Adipocyte (in vitro differentiated cells): ENCODE results near the gene KCNJ6.
"Not testable (repeated sequence)": the region's sequence is repeated elsewhere in the genome, so short reads cannot be mapped to it uniquely, and the experiment has no call there.

Source experiments
- DNase-seq: peaks from one replicate; pipeline ENCODE4 v3.0.0-alpha.2; 2015; ENCODE audit warnings: low read depth
- H3K27me3 ChIP-seq: replicated peaks from 2 replicates; pipeline ENCODE4 v1.7.0; 2013; ENCODE audit warnings: mild to moderate bottlenecking, low read length, moderate library complexity; ENCODE audit not compliant: control insufficient read depth, insufficient read depth
- H3K36me3 ChIP-seq: 2 replicates; pipeline ENCODE4 v1.7.0; 2013; ENCODE audit warnings: low read length, mild to moderate bottlenecking, moderate library complexity; ENCODE audit not compliant: control insufficient read depth, insufficient read depth, severe bottlenecking
- H3K4me1 ChIP-seq: 2 replicates; pipeline ENCODE4 v1.7.0; 2013; ENCODE audit warnings: mild to moderate bottlenecking, low read length, moderate library complexity; ENCODE audit not compliant: control insufficient read depth, insufficient read depth
- H3K4me3 ChIP-seq: 2 replicates; pipeline ENCODE4 v1.7.0; 2013; ENCODE audit warnings: mild to moderate bottlenecking, low read length, moderate library complexity
- H3K9ac ChIP-seq: 2 replicates; pipeline ENCODE4 v1.7.0; 2013; ENCODE audit warnings: mild to moderate bottlenecking, low read length, moderate library complexity
- H3K9me3 ChIP-seq: 2 replicates; pipeline ENCODE4 v1.7.0; 2013; ENCODE audit warnings: mild to moderate bottlenecking, low read length, moderate library complexity; ENCODE audit not compliant: control insufficient read depth

The KCNJ6 gene

DNA sequence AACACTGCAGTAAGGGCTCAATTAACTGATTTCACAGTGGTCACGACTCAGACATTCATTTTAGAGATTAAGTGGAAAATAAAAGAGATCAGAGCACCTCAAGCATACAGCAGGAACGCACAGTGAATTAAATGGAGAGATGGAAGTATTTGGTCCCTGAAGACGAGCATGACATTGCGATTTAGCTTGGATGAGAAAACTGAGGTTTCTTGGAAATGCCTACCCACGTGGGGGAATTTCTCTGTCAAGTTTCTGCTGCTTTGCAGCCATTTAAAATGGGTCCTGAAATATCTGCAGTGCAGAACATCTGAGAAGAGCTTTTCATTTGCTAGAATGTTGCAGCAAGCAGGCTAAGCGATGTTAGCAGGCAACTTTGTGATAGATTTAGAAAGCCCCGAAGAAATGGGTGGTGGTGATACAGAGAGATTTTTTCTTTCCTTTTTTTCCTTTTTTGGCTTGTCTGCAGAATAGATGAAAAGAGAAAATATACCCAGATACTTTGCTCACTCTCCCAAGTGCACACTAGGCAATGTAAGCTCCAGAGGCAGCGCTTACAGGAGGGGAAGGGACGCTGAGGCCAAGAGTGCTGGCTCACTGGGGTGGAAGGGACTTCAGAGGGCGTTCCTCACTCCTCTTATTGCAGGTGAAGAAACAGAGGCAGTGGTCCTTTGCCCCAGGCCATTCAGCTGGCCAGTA, 258.0 kb downstream of the KCNJ6 start:
- Histone ChIP-seq H3K27me3 (peaks cover 18% of the 10 kb centered on the region), H3K9ac (peak overlapping the region; percentile 55), H3K4me1 (peaks cover 19% of the 10 kb centered on the region), H3K36me3 (no peaks in the 10 kb centered on the region), H3K9me3 (peaks cover 4% of the 10 kb centered on the region), H3K4me3 (peak overlapping the region; percentile 48)
- no peak for DNase-seq

DNA sequence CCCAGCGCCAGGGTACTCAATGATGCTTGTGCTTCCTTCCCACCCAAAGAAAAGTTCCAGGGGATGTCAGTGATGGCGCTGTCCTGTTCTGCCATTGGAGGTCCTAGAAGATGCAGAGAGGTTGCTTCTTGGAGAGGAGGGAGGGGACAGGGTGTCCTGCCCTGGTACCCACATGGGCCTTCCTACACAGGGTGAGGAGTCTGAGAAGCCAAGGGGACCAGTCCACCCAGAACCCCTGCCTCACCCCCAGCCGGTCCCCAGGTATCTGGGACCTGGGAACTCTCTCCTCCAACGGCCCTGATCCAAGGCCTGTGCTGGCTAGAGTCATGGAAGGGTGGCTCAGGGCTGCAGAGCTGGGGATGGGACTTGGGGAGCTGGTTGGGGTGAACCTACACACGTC, 259.4 kb downstream of the KCNJ6 start:
- Histone ChIP-seq H3K9ac (no peak overlapping the region), H3K36me3 (no peaks in the 10 kb centered on the region)

DNA sequence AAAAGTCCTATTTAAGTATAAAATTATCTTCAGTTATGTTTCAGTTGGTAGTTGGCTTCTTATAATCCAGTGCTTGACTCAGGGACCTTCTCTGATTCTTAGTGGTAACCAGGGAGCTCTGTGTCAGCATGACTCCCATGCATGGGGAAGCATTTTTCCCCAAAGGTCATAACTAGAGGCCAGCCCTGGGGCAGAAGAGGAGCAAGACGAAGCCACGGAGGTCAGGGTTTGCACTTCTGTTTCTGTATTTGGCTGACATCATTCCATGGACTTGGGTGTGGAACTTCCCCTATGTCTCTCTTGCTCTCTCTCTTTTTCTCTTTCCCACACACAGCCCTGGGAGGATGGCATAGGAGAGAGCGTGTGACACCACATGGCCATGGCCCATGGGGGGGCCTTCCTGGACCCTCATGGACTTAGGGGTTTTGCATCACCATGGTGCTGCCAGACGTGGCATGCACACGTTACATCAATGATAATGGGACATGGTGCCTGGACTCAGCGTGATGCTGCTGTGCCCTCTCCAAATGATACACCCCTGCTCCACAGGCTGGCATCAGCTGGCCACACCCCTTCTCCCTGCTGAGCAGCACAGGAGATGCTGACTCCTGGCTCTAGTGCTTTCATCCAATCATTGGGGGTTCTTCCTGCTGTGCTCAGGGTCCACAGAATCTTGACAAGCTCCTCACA, 260.5 kb downstream of the KCNJ6 start:
- H3K9me3 ChIP-seq: peaks cover 8% of the 10 kb centered on the region
- no peak for DNase-seq
- H3K4me1 ChIP-seq: peaks cover 19% of the 10 kb centered on the region
- H3K4me3 ChIP-seq: no peak overlapping the region
- H3K9ac ChIP-seq: no peak overlapping the region
- H3K36me3 ChIP-seq: no peaks in the 10 kb centered on the region
- H3K27me3 ChIP-seq: peaks cover 42% of the 10 kb centered on the region

More for the DNA sequence above, 259.4 kb downstream of the KCNJ6 start:
- no peak for DNase-seq
- no peak overlapping the region for H3K4me3 ChIP-seq
- peaks cover 19% of the 10 kb centered on the region for H3K4me1 ChIP-seq
- H3K27me3 ChIP-seq: peaks cover 31% of the 10 kb centered on the region
- peaks cover 4% of the 10 kb centered on the region for H3K9me3 ChIP-seq

DNA sequence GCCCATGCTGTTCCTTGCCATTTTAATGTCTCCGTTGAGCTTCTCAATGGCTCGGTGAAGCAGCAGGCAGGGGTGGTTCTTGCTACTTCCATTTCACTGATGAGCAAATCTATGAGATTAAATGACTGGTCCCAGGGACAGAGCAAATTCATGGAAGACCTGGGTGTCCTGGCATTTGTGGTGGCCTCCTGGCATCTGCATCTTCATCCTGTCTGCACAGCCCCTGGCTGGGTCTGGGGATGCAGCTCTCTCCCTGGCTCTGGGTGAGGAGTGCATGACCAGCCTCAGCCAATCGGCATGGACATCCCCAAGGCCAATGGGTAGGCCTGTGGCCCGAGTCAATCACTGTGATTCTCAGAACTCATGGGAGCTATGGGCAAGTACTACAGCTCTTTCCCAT, 261.7 kb downstream of the KCNJ6 start:
- no peak for DNase-seq
- H3K4me3 ChIP-seq: no peak overlapping the region
- no peak overlapping the region for H3K9ac ChIP-seq
- peaks cover 51% of the 10 kb centered on the region for H3K27me3 ChIP-seq
- peaks cover 4% of the 10 kb centered on the region for H3K9me3 ChIP-seq
- H3K4me1 ChIP-seq: peaks cover 19% of the 10 kb centered on the region
- H3K36me3 ChIP-seq: no peaks in the 10 kb centered on the region

DNA sequence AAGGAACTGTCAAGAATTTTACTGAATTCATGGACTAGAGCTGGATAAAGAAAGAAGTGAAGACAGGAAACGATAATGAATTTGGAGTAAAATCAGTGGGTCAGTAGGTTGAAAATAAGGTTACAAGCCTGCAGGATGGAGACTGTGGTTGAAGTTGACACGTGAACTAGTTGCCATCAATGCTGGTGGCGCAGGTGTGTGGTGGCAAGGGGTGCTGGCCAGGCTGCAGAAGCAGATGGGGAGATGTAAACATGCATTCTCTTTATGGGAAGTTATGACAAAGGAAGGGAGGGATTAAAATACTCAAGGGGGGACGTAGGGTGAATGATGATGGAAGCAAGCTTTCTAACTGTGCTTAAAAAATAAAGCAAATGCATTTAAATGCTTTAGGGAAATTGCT, 263.1 kb downstream of the KCNJ6 start:
- Histone ChIP-seq H3K27me3 (peaks cover 60% of the 10 kb centered on the region), H3K4me3 (no peak overlapping the region), H3K9me3 (peaks cover 4% of the 10 kb centered on the region), H3K9ac (no peak overlapping the region), H3K4me1 (peaks cover 6% of the 10 kb centered on the region), H3K36me3 (no peaks in the 10 kb centered on the region)
- no peak for DNase-seq

DNA sequence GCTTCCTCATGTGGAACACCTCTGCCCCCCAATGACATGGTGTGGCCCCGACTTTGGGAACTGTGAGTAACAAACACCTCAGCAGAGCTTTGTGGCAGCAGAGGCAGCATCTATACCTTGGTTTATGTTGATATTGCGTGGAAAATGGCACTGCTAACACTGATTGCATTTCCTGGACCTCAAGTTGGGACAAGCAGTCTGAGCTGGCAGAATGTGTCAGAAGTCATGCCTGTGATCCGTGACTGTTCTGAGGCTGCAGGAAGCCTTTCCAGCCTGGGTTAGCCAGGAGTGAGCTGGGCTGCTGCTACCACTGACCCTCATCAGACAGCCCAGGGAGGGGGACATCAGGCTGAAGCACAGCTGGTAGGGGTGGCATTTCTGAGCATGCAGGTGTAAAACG, 268.5 kb downstream of the KCNJ6 start:
- Histone ChIP-seq H3K9me3 (peaks cover 4% of the 10 kb centered on the region), H3K4me3 (no peak overlapping the region), H3K9ac (no peak overlapping the region), H3K27me3 (peaks cover 72% of the 10 kb centered on the region), H3K4me1 (no peaks in the 10 kb centered on the region), H3K36me3 (no peaks in the 10 kb centered on the region)
- no peak for DNase-seq

DNA sequence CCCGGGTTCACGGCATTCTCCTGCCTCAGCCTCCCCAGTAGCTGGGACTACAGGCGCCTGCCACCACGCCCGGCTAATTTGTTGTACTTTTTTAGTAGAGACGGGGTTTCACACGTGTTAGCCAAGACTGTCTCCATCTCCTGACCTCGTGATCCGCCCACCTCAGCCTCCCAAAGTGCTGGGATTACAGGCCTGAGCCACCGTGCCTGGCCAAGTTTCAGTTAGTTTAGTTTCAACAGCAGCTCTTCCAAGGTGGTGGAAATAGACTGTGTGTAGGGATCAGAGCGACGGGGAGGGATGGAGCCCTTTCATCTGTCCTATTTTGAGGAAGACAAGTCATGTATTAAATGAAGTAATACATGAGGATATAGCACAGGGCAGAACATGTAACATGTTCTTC, 269.5 kb downstream of the KCNJ6 start:
- not testable (repeated sequence) for H3K4me1 ChIP-seq, DNase-seq, H3K9me3 ChIP-seq, H3K36me3 ChIP-seq, H3K9ac ChIP-seq, H3K4me3 ChIP-seq
- peaks cover 73% of the 10 kb centered on the region for H3K27me3 ChIP-seq

DNA sequence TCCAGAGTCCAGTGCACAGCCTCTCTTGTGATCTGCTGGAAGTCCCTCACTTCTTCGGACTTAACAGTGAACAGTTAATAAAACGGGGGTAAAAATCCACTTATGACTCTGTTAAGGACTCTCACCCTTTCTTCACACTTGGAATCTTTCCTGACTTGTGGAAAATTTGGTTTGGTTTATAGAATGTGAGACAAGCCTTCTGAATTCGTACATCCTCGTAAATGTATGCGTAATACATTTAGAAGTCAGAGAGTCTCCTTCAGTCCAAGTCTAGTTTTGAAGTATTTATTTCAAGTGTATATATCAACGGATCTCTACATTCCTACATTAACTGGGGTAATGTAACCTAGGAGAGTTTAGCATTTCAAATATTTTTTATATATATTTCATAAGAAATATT, 270.4 kb downstream of the KCNJ6 start:
- no peak overlapping the region for H3K4me3 ChIP-seq
- no peak for DNase-seq
- no peaks in the 10 kb centered on the region for H3K9me3 ChIP-seq
- no peak overlapping the region for H3K9ac ChIP-seq
- no peaks in the 10 kb centered on the region for H3K4me1 ChIP-seq
- no peaks in the 10 kb centered on the region for H3K36me3 ChIP-seq
- peaks cover 72% of the 10 kb centered on the region for H3K27me3 ChIP-seq

DNA sequence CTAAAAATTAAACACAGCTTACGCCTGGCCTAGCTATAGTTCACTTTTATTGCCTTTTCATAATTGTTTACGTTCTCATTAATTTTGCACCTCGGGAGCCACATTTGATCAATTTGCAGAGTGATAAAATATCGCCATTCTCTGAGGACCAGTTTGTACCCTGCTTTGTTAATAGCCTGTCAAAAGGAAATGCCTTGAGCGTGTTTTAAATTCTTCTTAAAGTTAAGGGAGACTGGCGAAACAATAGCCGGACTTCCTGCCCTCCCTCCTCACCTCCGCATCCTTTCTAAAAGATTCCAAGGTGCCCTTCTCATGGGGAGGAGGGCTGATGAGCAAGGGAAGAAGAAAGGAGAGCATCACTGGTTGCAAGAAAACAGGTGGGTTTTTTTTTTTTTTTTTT, 271.6 kb downstream of the KCNJ6 start:
- Histone ChIP-seq H3K36me3 (no peaks in the 10 kb centered on the region), H3K9ac (no peak overlapping the region), H3K9me3 (no peaks in the 10 kb centered on the region), H3K27me3 (peaks cover 69% of the 10 kb centered on the region), H3K4me1 (no peaks in the 10 kb centered on the region), H3K4me3 (no peak overlapping the region)
- DNase-seq: no peak

DNA sequence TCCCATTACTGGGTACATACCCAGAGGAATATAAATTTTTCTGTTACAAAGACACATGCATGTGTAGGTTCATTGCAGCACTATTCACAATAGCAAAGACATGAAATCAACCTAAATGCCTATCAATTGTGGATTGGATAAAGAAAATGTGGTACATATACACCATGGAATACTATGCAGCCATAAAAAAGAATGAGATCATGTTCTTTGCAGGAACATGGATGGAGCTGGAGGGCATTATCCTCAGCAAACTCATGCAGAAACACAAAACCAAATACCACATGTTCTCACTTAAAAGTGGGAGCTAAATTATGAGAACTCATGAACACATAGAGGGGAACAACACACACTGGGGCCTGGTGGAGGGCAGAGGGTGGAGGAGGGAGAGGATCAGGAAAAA, 272.4 kb downstream of the KCNJ6 start:
- H3K4me1 ChIP-seq, H3K4me3 ChIP-seq: not testable (repeated sequence)

DNA sequence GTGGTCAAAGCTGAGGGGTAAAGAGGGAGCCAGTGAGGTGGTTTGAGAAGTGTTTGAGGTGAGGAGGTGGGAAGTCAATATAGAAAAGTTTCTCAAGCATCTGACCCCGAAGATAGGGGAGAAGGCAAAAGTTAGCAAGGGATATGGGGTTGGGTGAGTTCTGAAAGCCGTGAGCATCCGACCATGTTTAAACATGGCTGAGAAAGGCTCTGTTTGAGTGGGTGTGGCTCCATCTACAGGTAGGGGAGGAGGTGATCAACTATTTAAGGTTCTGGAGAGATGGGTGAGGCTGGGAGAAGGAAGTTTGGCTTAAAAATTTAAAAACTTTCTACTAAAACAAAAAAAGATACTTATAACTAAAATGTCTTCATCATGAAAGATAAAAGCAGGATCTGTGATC, 273.8 kb downstream of the KCNJ6 start:
- DNase-seq: no peak
- Histone ChIP-seq H3K27me3 (peaks cover 53% of the 10 kb centered on the region), H3K9ac (no peak overlapping the region), H3K9me3 (no peaks in the 10 kb centered on the region), H3K36me3 (no peaks in the 10 kb centered on the region), H3K4me1 (peaks cover under 1% of the 10 kb centered on the region), H3K4me3 (no peak overlapping the region)

More for the DNA sequence above, 272.4 kb downstream of the KCNJ6 start:
- H3K36me3 ChIP-seq, H3K9ac ChIP-seq, H3K9me3 ChIP-seq, DNase-seq: not testable (repeated sequence)
- peaks cover 63% of the 10 kb centered on the region for H3K27me3 ChIP-seq
